ENCODE results near the gene MLLT3.

Gene MLLT3

GRCh38 chr9:20651939-20652338 is 29.6 kb upstream of the MLLT3 start:
- H4K20me1 ChIP-seq (ENCODE audit: insufficient read depth, low read length): no peaks in the 10 kb centered on the region
- H3K4me2 ChIP-seq (ENCODE audit: low read length): no peak overlapping the region
- no peaks in the 10 kb centered on the region for H3K4me1 ChIP-seq (ENCODE audit: low read length)
- no peaks in the 10 kb centered on the region for H3K9me3 ChIP-seq (ENCODE audit: insufficient read depth, low read length)
- TF ChIP-seq CTCF (IDR thresholded peaks at IDR 0.05; ENCODE audit: low read depth, low read length) (no peak), EZH2phosphoT487 (IDR thresholded peaks at IDR 0.05; ENCODE audit: low read depth) (no peak)
- H3K9ac ChIP-seq (ENCODE audit: low read length): no peak overlapping the region
- H3K36me3 ChIP-seq (replicated peaks; ENCODE audit: low read depth, low read length): no peaks in the 10 kb centered on the region
- peaks cover 7% of the 10 kb centered on the region; the same call in 1 of the 2 replicates for H3K27me3 ChIP-seq (ENCODE audit: low read depth, low read length)
- H3K79me2 ChIP-seq (ENCODE audit: low read length): no peaks in the 10 kb centered on the region
- H3K4me3 ChIP-seq (ENCODE audit: low read length): no peak overlapping the region
- H2AFZ ChIP-seq (ENCODE audit: low read depth, low read length): no peak overlapping the region
- H3K27ac ChIP-seq (ENCODE audit: low read length): no peak overlapping the region

GRCh38 chr9:20650750-20651299 is 28.5 kb upstream of the MLLT3 start:
- Histone ChIP-seq H4K20me1 (ENCODE audit: insufficient read depth, low read length) (no peaks in the 10 kb centered on the region), H3K9ac (ENCODE audit: low read length) (no peak overlapping the region), H2AFZ (ENCODE audit: low read depth, low read length) (no peak overlapping the region), H3K9me3 (ENCODE audit: insufficient read depth, low read length) (no peaks in the 10 kb centered on the region), H3K27me3 (ENCODE audit: low read depth, low read length) (peaks cover 9% of the 10 kb centered on the region; the same call in 1 of the 2 replicates), H3K4me1 (ENCODE audit: low read length) (no peaks in the 10 kb centered on the region), H3K79me2 (ENCODE audit: low read length) (no peaks in the 10 kb centered on the region), H3K36me3 (replicated peaks; ENCODE audit: low read depth, low read length) (no peaks in the 10 kb centered on the region), H3K4me3 (ENCODE audit: low read length) (no peak overlapping the region), H3K4me2 (ENCODE audit: low read length) (no peak overlapping the region), H3K27ac (ENCODE audit: low read length) (no peak overlapping the region)
- TF ChIP-seq EZH2phosphoT487 (IDR thresholded peaks at IDR 0.05; ENCODE audit: low read depth) (no peak), CTCF (IDR thresholded peaks at IDR 0.05; ENCODE audit: low read depth, low read length) (no peak)

GRCh38 chr9:20650313-20650712 is 28.0 kb upstream of the MLLT3 start:
- Histone ChIP-seq H3K27ac (ENCODE audit: low read length) (no peak overlapping the region), H4K20me1 (ENCODE audit: insufficient read depth, low read length) (no peaks in the 10 kb centered on the region), H2AFZ (ENCODE audit: low read depth, low read length) (no peak overlapping the region), H3K9me3 (ENCODE audit: insufficient read depth, low read length) (no peaks in the 10 kb centered on the region), H3K9ac (ENCODE audit: low read length) (no peak overlapping the region), H3K4me3 (ENCODE audit: low read length) (no peak overlapping the region), H3K79me2 (ENCODE audit: low read length) (no peaks in the 10 kb centered on the region), H3K27me3 (ENCODE audit: low read depth, low read length) (peaks cover 9% of the 10 kb centered on the region; the same call in 1 of the 2 replicates), H3K36me3 (replicated peaks; ENCODE audit: low read depth, low read length) (no peaks in the 10 kb centered on the region), H3K4me2 (ENCODE audit: low read length) (no peak overlapping the region), H3K4me1 (ENCODE audit: low read length) (no peaks in the 10 kb centered on the region)
- TF ChIP-seq CTCF (IDR thresholded peaks at IDR 0.05; ENCODE audit: low read depth, low read length): no peak
- TF ChIP-seq EZH2phosphoT487 (IDR thresholded peaks at IDR 0.05; ENCODE audit: low read depth): no peak

GRCh38 chr9:20649381-20649780 is 27.1 kb upstream of the MLLT3 start:
- Histone ChIP-seq H3K27ac (ENCODE audit: low read length) (no peak overlapping the region), H3K79me2 (ENCODE audit: low read length) (no peaks in the 10 kb centered on the region), H2AFZ (ENCODE audit: low read depth, low read length) (no peak overlapping the region), H3K36me3 (replicated peaks; ENCODE audit: low read depth, low read length) (no peaks in the 10 kb centered on the region), H3K9ac (ENCODE audit: low read length) (no peak overlapping the region), H3K4me2 (ENCODE audit: low read length) (no peak overlapping the region), H3K27me3 (ENCODE audit: low read depth, low read length) (peaks cover 9% of the 10 kb centered on the region; the same call in 1 of the 2 replicates), H3K4me1 (ENCODE audit: low read length) (no peaks in the 10 kb centered on the region), H3K4me3 (ENCODE audit: low read length) (no peak overlapping the region), H3K9me3 (ENCODE audit: insufficient read depth, low read length) (no peaks in the 10 kb centered on the region), H4K20me1 (ENCODE audit: insufficient read depth, low read length) (no peaks in the 10 kb centered on the region)
- TF ChIP-seq EZH2phosphoT487 (IDR thresholded peaks at IDR 0.05; ENCODE audit: low read depth) (no peak), CTCF (IDR thresholded peaks at IDR 0.05; ENCODE audit: low read depth, low read length) (no peak)

Data from OCI-LY3 (cell line).